GM06990 (cell line): ENCODE data around the gene POC1A.

Source experiments
- DNase-seq: peaks from one replicate; pipeline ENCODE4 v3.0.0-alpha.2; 2011; ENCODE audit not compliant: insufficient read length; ENCODE audit errors: extremely low read depth
- H3K27me3 ChIP-seq: replicated peaks from 2 replicates; pipeline ENCODE4 v1.6.0; 2011; ENCODE audit warnings: low read length; ENCODE audit not compliant: control insufficient read depth, insufficient read depth
- H3K36me3 ChIP-seq: 2 replicates; pipeline ENCODE4 v1.5.1; 2011; ENCODE audit warnings: low read length; ENCODE audit not compliant: control insufficient read depth, insufficient read depth
- H3K4me3 ChIP-seq: replicated peaks from 2 replicates; pipeline ENCODE4 v1.5.1; 2011; ENCODE audit warnings: low read depth, mild to moderate bottlenecking, control low read depth, low read length
- CTCF ChIP-seq: IDR thresholded peaks from 2 replicates; pipeline ENCODE4 v1.5.1; 2011; ENCODE audit warnings: low read length, control low read depth, mild to moderate bottlenecking, inconsistent platforms; ENCODE audit not compliant: insufficient read depth, poor library complexity, severe bottlenecking

POC1A gene

DNA sequence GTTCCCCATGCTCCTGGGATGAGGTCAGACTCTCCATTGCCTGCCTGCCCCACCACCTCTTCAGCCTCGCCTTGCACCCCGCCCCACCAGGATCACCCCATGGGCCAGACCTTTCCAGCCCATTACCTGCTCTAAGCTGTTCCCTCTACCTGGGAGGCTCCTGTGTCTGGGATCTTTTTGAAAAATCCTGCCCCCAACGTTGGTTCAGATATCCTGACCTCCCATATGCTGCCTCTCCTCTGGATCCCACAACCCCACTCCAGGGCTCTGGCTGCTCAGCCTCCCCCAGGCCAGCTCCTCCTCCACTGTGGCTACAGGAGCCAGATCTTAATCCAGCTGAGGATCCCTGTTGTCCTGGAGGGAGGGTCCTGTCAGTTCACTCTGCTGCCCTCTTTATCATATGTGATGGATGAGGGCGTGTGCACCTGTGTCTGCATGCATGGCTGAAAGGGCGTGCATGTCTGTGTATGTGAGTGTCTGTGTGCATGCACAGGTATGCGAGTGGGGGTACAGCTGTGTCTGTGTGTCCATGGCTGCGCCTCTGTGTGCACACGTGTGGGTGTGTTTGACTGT, 22.0 kb upstream of the POC1A start:
- DNase-seq = no peak
- TF ChIP-seq CTCF = no peak
- H3K27me3 ChIP-seq = no peaks in the 10 kb centered on the region

GRCh38 chr3:52175416-52176179, 21.4 kb upstream of the POC1A start:
- no peaks in the 10 kb centered on the region for H3K36me3 ChIP-seq
- TF ChIP-seq CTCF = no peak
- no peaks in the 10 kb centered on the region for H3K27me3 ChIP-seq
- no peak overlapping the region for H3K4me3 ChIP-seq
- DNase-seq = no peak

More for the DNA sequence above, 22.0 kb upstream of the POC1A start:
- no peak overlapping the region for H3K4me3 ChIP-seq
- no peaks in the 10 kb centered on the region for H3K36me3 ChIP-seq

DNA sequence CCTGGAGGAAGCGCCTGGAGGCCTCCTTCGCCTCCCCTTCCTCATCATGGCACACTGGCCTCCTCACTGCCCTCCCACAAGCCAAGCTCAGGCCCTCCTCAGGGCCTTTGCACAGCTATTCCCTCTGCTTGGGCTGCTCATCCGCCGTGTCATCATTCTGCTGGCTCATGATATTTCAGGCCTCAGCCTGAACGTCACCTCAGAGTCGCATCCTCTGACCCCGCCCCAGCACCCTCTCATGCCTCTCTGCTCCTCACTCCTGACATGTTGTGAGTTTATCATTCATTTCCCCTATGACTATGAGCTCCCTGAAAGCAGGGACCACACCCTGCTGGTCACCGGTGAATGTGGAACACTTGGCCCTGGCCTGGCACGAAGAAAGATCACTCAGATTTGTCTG, 20.7 kb upstream of the POC1A start:
- H3K27me3 ChIP-seq = no peaks in the 10 kb centered on the region
- H3K4me3 ChIP-seq = no peak overlapping the region
- DNase-seq = no peak
- no peak for TF ChIP-seq CTCF
- H3K36me3 ChIP-seq = no peaks in the 10 kb centered on the region

DNA sequence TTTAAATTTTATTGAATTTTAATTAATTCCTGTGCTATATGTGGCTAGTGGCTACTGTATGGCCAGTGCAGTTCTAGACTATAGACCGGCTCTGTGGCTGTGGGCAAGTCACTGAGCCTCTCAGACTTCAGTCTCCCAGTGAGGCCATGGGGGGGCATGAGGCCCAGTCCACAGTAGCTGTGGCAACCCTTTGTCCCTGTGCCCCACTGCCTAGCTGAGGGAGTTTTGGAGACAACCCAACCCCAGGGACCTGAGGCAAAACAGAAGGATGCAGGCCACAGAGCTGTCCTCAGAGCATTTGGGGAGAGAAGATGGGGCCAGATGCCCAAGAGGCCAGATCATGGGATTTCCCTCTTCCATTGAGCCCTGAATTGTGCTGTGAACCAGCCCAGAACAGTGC, 18.9 kb upstream of the POC1A start:
- H3K4me3 ChIP-seq = no peak overlapping the region
- TF ChIP-seq CTCF = no peak
- no peak for DNase-seq
- no peaks in the 10 kb centered on the region for H3K36me3 ChIP-seq
- no peaks in the 10 kb centered on the region for H3K27me3 ChIP-seq

DNA sequence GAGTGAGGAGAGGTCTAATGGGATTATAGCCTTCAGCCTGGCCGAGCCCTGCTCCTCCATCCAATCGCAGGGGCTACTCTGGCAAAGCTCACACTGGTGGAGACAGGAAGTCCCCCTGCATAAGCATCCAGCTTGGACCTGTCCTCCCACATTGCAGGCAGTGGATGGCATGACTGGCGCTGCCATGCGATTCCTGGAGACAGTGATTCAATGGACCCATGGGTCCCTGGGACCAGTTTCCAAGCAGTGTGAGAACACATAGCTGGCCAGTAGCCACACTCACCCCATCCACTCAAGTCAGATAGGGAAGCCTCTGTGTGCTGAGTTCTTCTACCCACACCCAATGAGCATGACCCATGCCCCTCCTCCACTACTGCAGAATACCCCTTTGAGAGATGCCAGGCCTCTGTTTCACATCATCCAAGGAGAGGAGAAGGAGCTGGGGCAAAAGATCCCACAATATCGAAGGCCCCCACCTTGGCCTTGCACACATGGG, 18.1 kb upstream of the POC1A start:
- Histone ChIP-seq H3K4me3 (no peak overlapping the region), H3K27me3 (no peaks in the 10 kb centered on the region), H3K36me3 (no peaks in the 10 kb centered on the region)
- TF ChIP-seq CTCF = no peak
- DNase-seq = no peak
